Cardiac muscle cell (in vitro differentiated cells and primary cell): ENCODE measurements around the gene AP1S2. TPM values are rescaled to one million over a fixed set of nuclear protein-coding genes. Genes with fewer than 3 reads are reported as not detected.

Source experiments
- DNase-seq, 2 donors: peaks; one replicate each; pipeline versions ENCODE4 v3.0.0 to v3.0.0-alpha.2; 2010 to 2017; ENCODE audit warnings: low read depth in 1 of 2, low spot score in 1 of 2
- H3K27ac ChIP-seq: fragments of 200-600 bp; sonication (generic); 2 replicates; pipeline ENCODE4 v1.5.1; 2016
- H3K27me3 ChIP-seq: fragments of 200-600 bp; sonication (generic); 2 replicates; pipeline ENCODE4 v1.6.0; 2016; ENCODE audit warnings: control low read depth
- H3K36me3 ChIP-seq: fragments of 200-600 bp; sonication (generic); 2 replicates; pipeline ENCODE4 v1.5.1; 2016; ENCODE audit warnings: control low read depth
- H3K4me1 ChIP-seq: fragments of 200-600 bp; sonication (generic); 2 replicates; pipeline ENCODE4 v1.8.1; 2017; ENCODE audit warnings: low read depth, mild to moderate bottlenecking, mixed run types
- H3K4me3 ChIP-seq: fragments of 200-600 bp; sonication (generic); 2 replicates; pipeline ENCODE4 v1.5.1; 2016; ENCODE audit warnings: mild to moderate bottlenecking
- H3K9me3 ChIP-seq: fragments of 200-600 bp; sonication (generic); 2 replicates; pipeline ENCODE4 v1.5.1; 2017; ENCODE audit warnings: low read depth, mild to moderate bottlenecking, control low read depth
- polyA plus RNA-seq: library from polyadenylated mRNA; unstranded; fragments of >200 nt; fragmentation: Nextera tagmentation; extraction: Ambion mirVana; gene quantifications from 2 replicates; pipeline ENCODE4 v1.2.1, GENCODE V29; 2016
- total RNA-seq: library from RNA; depleted of rRNA; stranded (reverse); fragments of >200 nt; gene quantifications from 2 replicates; pipeline ENCODE4 v1.2.3, GENCODE V29; 2016
- TF ChIP-seq, protein P1 (sequence below): IDR thresholded peaks from 2 replicates; pipeline ENCODE4 v1.5.1; 2012; ENCODE audit warnings: low read depth, mild to moderate bottlenecking, low read length

Gene AP1S2
- total and polyA plus RNA-seq, 2 experiments from 2014 or later = 132 to 177 TPM

DNA sequence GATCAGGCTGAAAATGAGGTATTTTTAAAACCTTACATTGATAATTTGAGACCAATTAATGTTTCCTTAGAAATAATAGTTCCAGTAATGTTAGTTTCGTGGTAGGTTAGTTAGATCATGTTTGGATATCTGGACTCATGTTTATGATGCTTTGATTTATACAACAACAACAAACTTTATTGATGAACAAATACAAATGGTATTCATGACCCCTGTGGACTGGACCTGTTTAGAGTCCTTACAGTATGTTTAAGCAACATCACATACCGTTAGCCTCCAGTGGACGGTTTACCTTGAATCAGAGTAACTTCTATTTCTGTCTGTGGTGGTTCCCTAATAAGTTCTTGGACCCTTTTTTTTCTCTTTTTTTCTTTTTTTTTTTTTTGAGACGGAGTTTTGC, 46.4 kb downstream of the AP1S2 start:
- no peak overlapping the region for H3K4me3 ChIP-seq
- TF ChIP-seq, protein P1, sequence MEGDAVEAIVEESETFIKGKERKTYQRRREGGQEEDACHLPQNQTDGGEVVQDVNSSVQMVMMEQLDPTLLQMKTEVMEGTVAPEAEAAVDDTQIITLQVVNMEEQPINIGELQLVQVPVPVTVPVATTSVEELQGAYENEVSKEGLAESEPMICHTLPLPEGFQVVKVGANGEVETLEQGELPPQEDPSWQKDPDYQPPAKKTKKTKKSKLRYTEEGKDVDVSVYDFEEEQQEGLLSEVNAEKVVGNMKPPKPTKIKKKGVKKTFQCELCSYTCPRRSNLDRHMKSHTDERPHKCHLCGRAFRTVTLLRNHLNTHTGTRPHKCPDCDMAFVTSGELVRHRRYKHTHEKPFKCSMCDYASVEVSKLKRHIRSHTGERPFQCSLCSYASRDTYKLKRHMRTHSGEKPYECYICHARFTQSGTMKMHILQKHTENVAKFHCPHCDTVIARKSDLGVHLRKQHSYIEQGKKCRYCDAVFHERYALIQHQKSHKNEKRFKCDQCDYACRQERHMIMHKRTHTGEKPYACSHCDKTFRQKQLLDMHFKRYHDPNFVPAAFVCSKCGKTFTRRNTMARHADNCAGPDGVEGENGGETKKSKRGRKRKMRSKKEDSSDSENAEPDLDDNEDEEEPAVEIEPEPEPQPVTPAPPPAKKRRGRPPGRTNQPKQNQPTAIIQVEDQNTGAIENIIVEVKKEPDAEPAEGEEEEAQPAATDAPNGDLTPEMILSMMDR = no peak
- no peak overlapping the region for H3K27ac ChIP-seq
- H3K36me3 ChIP-seq = peaks cover 13% of the 10 kb centered on the region
- DNase-seq = no peak
- H3K4me1 ChIP-seq = no peaks in the 10 kb centered on the region
- H3K9me3 ChIP-seq = no peaks in the 10 kb centered on the region
- H3K27me3 ChIP-seq = no peaks in the 10 kb centered on the region

GRCh38 chrX:15804563-15804962, 50.0 kb downstream of the AP1S2 start:
- TF ChIP-seq, protein P1 = no peak
- H3K27ac ChIP-seq = no peak overlapping the region
- H3K27me3 ChIP-seq = no peaks in the 10 kb centered on the region
- no peak overlapping the region for H3K4me3 ChIP-seq
- no peaks in the 10 kb centered on the region for H3K4me1 ChIP-seq
- H3K9me3 ChIP-seq = no peaks in the 10 kb centered on the region
- H3K36me3 ChIP-seq = peaks cover 21% of the 10 kb centered on the region
- no peak for DNase-seq

- no peaks in the 10 kb centered on the region for H3K9me3 ChIP-seq
- no peaks in the 10 kb centered on the region for H3K4me1 ChIP-seq
- no peak overlapping the region for H3K27ac ChIP-seq
- TF ChIP-seq, protein P1 = no peak
- DNase-seq = no peak
- H3K36me3 ChIP-seq = peaks cover 16% of the 10 kb centered on the region
- H3K4me3 ChIP-seq = no peak overlapping the region
- H3K27me3 ChIP-seq = no peaks in the 10 kb centered on the region
These were observed 56.9 kb downstream of the AP1S2 start for GRCh38 chrX:15797707-15798106.

- TF ChIP-seq, protein P1 = no peak
- peak overlapping the region; percentile 55 for H3K4me3 ChIP-seq
- peaks cover 4% of the 10 kb centered on the region for H3K4me1 ChIP-seq
- peaks cover 7% of the 10 kb centered on the region for H3K36me3 ChIP-seq
- H3K27me3 ChIP-seq = no peaks in the 10 kb centered on the region
- peak; percentile 1 to 3 for DNase-seq
- H3K9me3 ChIP-seq = no peaks in the 10 kb centered on the region
- peak overlapping the region; percentile 21 for H3K27ac ChIP-seq
These were observed 63.8 kb downstream of the AP1S2 start for GRCh38 chrX:15790769-15791290.

DNA sequence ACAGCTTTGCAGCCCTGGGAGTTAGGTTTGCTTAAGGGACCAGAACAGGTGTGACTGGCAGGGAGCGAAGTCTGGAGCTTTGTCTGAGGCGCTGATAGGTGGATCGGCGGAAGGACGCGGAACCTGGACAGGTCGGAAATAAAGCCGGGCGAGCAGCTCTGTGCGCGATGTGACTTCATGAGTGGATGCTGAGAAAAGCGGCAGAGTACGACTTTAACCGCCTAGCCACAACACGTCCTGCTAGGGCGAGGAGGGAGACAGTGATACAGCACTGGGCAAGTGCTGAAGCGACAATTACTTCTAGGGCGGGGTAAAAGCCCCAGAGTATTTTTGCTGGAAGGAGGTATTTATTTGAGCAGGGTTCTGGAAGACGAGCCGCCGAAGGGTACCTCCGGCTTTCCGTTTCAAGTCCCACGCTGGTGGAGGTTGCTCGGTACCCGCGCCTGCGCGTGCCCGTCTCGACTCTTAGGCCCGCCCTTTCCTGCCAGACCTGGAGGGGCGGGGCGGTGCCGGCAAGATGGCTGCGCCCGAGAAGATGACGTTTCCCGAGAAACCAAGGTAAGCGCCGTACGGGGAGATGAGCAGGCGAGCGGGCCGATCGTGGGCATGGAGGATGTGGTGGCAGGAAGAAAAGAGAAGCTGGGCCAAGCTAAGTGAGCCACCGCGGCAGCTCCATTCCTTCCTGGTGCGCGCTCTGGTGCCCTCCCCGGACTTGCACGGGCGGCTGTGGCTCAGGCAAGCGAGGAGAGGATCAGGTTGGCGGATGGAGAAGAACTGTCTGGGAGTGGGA, 64.4 kb downstream of the AP1S2 start, which contains the start of gene ZRSR2:
Gene ZRSR2, plus strand, starts transcription at position 506 of the 790 bp plus-strand sequence. Its CDS starts 12 bp downstream, at position 518.
- peaks cover 7% of the 10 kb centered on the region for H3K36me3 ChIP-seq

More for the DNA sequence above, 64.4 kb downstream of the AP1S2 start, which contains the start of gene ZRSR2:
- peaks cover 4% of the 10 kb centered on the region for H3K4me1 ChIP-seq
- peak within 1 kb of the TSS; percentile 29 for H3K27ac ChIP-seq
- peak within 1 kb of the TSS; percentile 55 for H3K4me3 ChIP-seq
- DNase-seq = peak; percentile 77 to 93
- TF ChIP-seq, protein P1 = no peak
- no peaks in the 10 kb centered on the region for H3K9me3 ChIP-seq
- H3K27me3 ChIP-seq = no peaks in the 10 kb centered on the region
